ENCODE measurements around the gene BTBD2.

The BTBD2 gene

GRCh38 chr19:1981253-1981652, 34.3 kb downstream of the BTBD2 start:
- DNase-seq = no peak

GRCh38 chr19:1980809-1981181, 34.7 kb downstream of the BTBD2 start:
- no peak for DNase-seq

- DNase-seq = no peak
These were observed 35.3 kb downstream of the BTBD2 start for GRCh38 chr19:1980091-1980808.

- DNase-seq = no peak
These were observed 35.9 kb downstream of the BTBD2 start for GRCh38 chr19:1979642-1980041.

GRCh38 chr19:1979017-1979416, 36.5 kb downstream of the BTBD2 start:
- no peak for DNase-seq

- DNase-seq = no peak
These were observed 37.1 kb downstream of the BTBD2 start for GRCh38 chr19:1978346-1978894.

- DNase-seq = no peak
These were observed 38.4 kb downstream of the BTBD2 start for GRCh38 chr19:1977120-1977519.

- DNase-seq = no peak
These were observed 40.4 kb downstream of the BTBD2 start for GRCh38 chr19:1975162-1975480.

- DNase-seq = no peak
These were observed 40.9 kb downstream of the BTBD2 start for GRCh38 chr19:1974381-1975161.

GRCh38 chr19:1970806-1971502, 44.6 kb downstream of the BTBD2 start:
- no peak for DNase-seq

- DNase-seq = no peak
These were observed 45.3 kb downstream of the BTBD2 start for GRCh38 chr19:1970003-1970805.

GRCh38 chr19:1969176-1970002, 46.1 kb downstream of the BTBD2 start:
- no peak for DNase-seq

GRCh38 chr19:1968279-1969175, 47.0 kb downstream of the BTBD2 start:
- DNase-seq = no peak

GRCh38 chr19:1967087-1967608, 48.4 kb downstream of the BTBD2 start:
- DNase-seq = peak; percentile 29

- DNase-seq = no peak
These were observed 52.8 kb downstream of the BTBD2 start for GRCh38 chr19:1962674-1963073.

GRCh38 chr19:1961000-1961883, 54.3 kb downstream of the BTBD2 start:
- DNase-seq = no peak

GRCh38 chr19:1959928-1960589, 55.5 kb downstream of the BTBD2 start:
- no peak for DNase-seq

GRCh38 chr19:1957562-1958248, 57.8 kb downstream of the BTBD2 start:
- no peak for DNase-seq
